Activated T-helper 2 cell treated with anti-CD3 and anti-CD28 coated beads, Interferon-gamma antibody, Interleukin-2, Interleukin-4, amounts not matched to agents 10 μg/mL and 5 μg/mL and 100 μg/mL, durations not matched to agents 14 hours and 24 hours and 36 hours (primary cell): ENCODE measurements around the gene VWA5B2. TPM values are rescaled to one million over a fixed set of nuclear protein-coding genes. Genes with fewer than 3 reads are reported as not detected.

Experiments
- DNase-seq: peaks from one replicate; pipeline ENCODE4 v3.0.0; 2021; ENCODE audit warnings: low spot score
- H3K27ac Mint-ChIP-seq: one replicate; pipeline ENCODE4 v1.8.0; 2021; ENCODE audit warnings: mixed read lengths
- H3K27me3 Mint-ChIP-seq: one replicate; pipeline ENCODE4 v1.8.0; 2021; ENCODE audit warnings: low read depth, mixed read lengths
- H3K36me3 Mint-ChIP-seq: one replicate; pipeline ENCODE4 v1.8.0; 2021; ENCODE audit warnings: low read depth, mixed read lengths
- H3K4me1 Mint-ChIP-seq: one replicate; pipeline ENCODE4 v1.8.0; 2021; ENCODE audit warnings: low read depth, mixed read lengths
- H3K4me3 Mint-ChIP-seq: one replicate; pipeline ENCODE4 v1.8.0; 2021; ENCODE audit warnings: low read depth, mild to moderate bottlenecking, moderate library complexity, mixed read lengths
- H3K9me3 Mint-ChIP-seq: one replicate; pipeline ENCODE4 v1.8.0; 2021; ENCODE audit warnings: mixed read lengths
- intact Hi-C: fragments of 100-400 bp; cut with micrococcal nuclease; formaldehyde crosslinking; loops from one replicate; pipeline ENCODE4 v1.15.1; 2023
- total RNA-seq: library from RNA; stranded (reverse); gene quantifications from 2 replicates; pipeline ENCODE4 v1.2.3, GENCODE V29; 2022

VWA5B2 gene
- total RNA-seq, 1 donor from 2014 or later, result 0.11 TPM

DNA sequence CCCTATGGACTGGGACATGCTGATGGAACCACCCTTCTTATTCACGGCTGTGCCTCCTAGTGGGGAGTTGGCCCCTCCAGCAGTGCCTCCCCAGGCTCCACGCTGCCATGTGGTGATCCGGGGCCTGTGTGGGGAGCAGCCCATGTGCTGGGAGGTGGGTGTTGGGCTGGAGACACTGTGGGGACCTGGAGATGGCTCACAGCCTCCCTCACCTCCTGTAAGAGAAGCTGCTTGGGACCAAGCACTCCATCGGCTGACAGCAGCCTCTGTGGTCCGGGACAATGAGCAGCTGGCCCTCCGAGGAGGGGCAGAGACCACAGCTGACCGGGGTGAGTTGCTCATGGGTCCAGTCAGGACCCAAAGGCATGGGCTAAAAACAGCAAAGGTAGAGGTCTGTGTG is 10.3 kb downstream of the VWA5B2 start:
- H3K4me1 Mint-ChIP-seq, result no peaks in the 10 kb centered on the region
- no peak for DNase-seq
- no peaks in the 10 kb centered on the region for H3K9me3 Mint-ChIP-seq
- H3K36me3 Mint-ChIP-seq, result peaks cover 20% of the 10 kb centered on the region
- no peak overlapping the region for H3K4me3 Mint-ChIP-seq
- no peak overlapping the region for H3K27ac Mint-ChIP-seq
- intact Hi-C loops, result no loop called here
- H3K27me3 Mint-ChIP-seq, result no peaks in the 10 kb centered on the region

DNA sequence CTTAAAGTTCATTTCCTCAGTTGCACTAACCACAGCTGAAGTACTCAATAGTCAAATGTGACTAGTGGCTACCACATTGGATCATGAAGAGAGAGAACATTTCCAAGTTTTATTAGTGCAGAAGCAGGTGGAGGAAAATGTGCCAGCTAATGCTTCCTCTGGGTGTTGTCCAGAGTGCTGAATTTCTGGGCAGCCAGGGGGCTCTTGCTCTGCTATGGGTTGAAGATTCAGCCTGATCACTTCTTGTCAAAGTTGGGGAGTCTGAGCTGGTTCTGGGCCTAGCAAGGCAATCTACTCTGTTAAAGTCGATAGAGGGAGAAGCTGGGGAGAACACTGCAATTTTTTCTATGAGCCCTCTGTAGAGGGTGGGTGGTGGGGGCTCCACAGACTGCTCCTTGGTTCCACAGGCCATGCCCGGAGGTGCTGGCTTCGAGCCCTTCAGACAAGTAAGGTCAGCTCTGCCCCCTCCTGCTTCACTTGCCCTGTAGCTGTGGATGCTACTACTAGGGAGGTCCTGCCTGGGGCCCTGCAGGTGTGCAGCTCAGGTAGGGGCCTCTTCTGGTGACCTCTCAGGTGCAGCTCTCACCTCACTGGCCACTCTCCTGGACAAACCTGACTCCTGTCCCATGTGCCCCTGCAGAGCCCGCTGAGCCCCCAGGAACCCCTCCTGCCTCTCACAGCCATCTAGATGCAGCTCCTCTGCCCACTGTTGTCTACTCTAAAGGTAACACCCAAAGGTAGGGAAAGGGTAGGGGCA is 11.2 kb downstream of the VWA5B2 start:
- no peaks in the 10 kb centered on the region for H3K9me3 Mint-ChIP-seq
- H3K4me1 Mint-ChIP-seq, result no peaks in the 10 kb centered on the region
- no peaks in the 10 kb centered on the region for H3K27me3 Mint-ChIP-seq
- no peak overlapping the region for H3K27ac Mint-ChIP-seq
- DNase-seq, result no peak
- H3K4me3 Mint-ChIP-seq, result no peak overlapping the region
- intact Hi-C loops, result no loop called here
- peaks cover 28% of the 10 kb centered on the region for H3K36me3 Mint-ChIP-seq

DNA sequence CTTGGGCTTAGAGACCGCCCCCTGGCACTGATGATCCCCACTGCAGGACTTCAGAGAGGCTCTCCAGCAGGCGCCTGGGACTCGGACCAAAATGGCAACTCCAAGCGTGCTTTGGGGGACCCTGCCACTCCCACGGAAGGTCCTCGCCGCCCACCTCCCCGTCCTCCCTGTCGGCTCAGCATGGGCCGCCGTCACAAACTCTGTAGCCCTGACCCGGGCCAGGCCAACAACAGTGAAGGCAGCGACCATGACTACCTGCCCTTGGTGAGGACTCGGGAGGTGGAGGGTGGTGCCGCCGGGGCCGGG is 11.7 kb downstream of the VWA5B2 start:
- Mint-ChIP-seq H3K36me3 (peaks cover 34% of the 10 kb centered on the region), H3K27ac (no peak overlapping the region), H3K4me3 (no peak overlapping the region), H3K9me3 (no peaks in the 10 kb centered on the region), H3K27me3 (no peaks in the 10 kb centered on the region), H3K4me1 (no peaks in the 10 kb centered on the region)
- intact Hi-C loops, result no loop called here
- no peak for DNase-seq

DNA sequence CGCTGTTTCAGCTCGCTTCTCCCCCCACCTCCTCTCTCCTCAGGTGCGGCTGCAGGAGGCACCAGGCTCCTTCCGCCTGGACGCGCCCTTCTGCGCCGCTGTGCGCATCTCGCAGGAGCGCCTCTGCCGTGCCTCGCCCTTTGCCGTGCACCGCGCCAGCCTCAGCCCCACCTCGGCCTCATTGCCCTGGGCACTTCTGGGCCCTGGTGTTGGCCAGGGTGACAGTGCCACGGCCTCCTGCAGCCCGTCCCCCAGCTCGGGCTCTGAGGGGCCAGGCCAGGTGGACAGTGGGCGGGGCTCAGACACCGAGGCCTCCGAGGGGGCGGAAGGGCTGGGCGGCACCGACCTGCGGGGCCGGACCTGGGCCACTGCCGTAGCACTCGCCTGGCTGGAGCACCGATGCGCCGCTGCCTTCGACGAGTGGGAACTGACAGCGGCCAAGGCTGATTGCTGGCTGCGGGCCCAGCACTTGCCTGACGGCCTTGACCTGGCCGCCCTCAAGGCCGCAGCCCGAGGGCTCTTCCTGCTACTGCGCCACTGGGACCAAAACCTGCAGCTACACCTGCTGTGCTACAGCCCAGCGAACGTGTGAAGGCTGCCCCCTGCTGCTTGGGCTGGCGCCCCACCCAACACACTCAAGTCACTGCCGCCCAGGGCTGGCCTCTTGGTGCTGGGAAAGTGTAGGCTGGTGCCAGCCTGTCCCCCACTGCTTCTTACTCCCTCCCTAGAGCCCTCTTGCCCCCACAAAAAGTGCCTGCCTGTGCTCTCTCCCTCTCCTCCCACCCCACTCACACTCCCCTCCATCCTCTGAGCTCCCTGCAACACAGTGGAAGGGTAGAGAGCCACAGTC is 12.3 kb downstream of the VWA5B2 start:
- H3K27me3 Mint-ChIP-seq, result no peaks in the 10 kb centered on the region
- intact Hi-C loops, result no loop called here
- H3K27ac Mint-ChIP-seq, result no peak overlapping the region
- peaks cover 35% of the 10 kb centered on the region for H3K36me3 Mint-ChIP-seq
- H3K4me3 Mint-ChIP-seq, result no peak overlapping the region
- H3K9me3 Mint-ChIP-seq, result no peaks in the 10 kb centered on the region
- no peak for DNase-seq
- no peaks in the 10 kb centered on the region for H3K4me1 Mint-ChIP-seq

DNA sequence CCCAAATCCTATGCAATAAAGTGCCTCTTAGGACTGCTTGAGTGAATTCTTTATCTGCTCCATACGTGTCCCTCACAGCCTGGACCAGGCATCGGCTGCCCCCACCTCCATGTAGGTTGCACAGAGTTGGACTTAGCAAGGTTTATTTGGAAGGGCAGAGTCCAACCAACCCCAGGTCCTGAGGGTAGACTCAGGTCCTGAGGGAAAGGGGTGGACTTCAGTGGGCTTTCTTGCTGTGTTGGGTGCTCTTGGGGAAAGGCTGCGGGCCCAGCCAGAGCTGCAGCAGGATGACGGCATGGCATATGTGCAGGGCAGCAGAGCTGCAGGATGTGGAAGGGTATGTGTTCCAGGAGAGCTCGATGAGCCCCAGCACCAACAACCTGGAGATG is 12.9 kb downstream of the VWA5B2 start:
- H3K9me3 Mint-ChIP-seq, result no peaks in the 10 kb centered on the region
- peaks cover 35% of the 10 kb centered on the region for H3K36me3 Mint-ChIP-seq
- intact Hi-C loops, result no loop called here
- no peaks in the 10 kb centered on the region for H3K4me1 Mint-ChIP-seq
- H3K27ac Mint-ChIP-seq, result no peak overlapping the region
- no peak for DNase-seq
- H3K4me3 Mint-ChIP-seq, result no peak overlapping the region
- H3K27me3 Mint-ChIP-seq, result no peaks in the 10 kb centered on the region

DNA sequence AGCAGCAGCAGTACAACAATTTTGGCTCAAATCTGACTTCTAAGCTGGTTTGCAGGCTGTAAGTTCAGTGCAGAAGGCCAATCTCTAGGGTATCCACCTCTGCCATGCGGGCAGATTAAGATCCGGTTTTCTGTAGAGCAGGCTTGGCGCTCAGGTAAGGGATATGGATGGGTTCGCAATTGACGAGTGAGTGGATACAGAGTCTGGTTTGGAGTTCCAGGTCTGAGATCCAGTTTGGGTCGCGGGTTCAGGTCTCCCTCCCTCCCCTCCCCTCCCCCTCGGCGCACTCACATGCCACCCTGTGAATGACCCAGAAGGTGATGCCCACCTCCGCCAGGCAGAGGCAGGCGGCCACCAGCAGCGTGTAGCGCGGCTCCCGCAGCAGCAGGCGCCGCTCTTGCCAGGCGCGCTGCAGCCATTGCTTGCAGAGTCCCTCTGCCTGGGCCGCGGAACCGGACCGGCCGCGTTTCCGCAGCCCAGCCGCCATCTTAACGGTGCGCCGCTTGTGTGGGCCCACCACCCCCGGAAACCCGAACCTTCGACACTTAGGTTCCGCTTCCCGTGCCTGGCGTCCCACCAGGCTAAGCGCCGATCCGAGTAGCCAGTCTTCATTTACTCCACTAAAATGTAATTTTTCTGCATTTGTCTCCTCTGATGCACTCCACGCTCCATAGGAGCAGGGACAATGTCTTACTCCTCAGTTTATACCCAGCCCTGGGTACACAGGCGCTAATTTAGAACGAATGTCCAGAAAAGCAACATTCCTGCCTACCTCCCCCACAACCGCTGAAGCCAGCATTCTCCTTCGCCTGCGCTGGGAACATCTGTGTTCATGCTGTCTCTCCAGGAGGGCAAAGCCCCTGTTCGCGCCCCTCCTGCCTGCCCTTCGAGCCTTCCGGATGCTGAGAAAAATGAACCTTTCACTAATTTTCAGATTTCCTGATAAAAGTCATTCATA is 19.3 kb downstream of the VWA5B2 start, which contains the start of gene ALG3:
ALG3 (minus strand) TSS at position 509 of the 958 bp plus-strand sequence; CDS start at position 487, 22 bp downstream.
- Mint-ChIP-seq H3K9me3 (no peaks in the 10 kb centered on the region), H3K27ac (peak within 1 kb of the TSS; percentile 99), H3K4me3 (peak within 1 kb of the TSS; percentile 95), H3K4me1 (peaks cover 7% of the 10 kb centered on the region), H3K27me3 (no peaks in the 10 kb centered on the region), H3K36me3 (peaks cover 22% of the 10 kb centered on the region)
- DNase-seq, result peak; percentile 83
- intact Hi-C loops, result loop anchor here (1.0 to 2.0 kb wide), 8 partner anchors 51 to 364 kb away; partner anchors contain the start of genes ABCC5, ABCF3, AP2M1 and EIF2B5

DNA sequence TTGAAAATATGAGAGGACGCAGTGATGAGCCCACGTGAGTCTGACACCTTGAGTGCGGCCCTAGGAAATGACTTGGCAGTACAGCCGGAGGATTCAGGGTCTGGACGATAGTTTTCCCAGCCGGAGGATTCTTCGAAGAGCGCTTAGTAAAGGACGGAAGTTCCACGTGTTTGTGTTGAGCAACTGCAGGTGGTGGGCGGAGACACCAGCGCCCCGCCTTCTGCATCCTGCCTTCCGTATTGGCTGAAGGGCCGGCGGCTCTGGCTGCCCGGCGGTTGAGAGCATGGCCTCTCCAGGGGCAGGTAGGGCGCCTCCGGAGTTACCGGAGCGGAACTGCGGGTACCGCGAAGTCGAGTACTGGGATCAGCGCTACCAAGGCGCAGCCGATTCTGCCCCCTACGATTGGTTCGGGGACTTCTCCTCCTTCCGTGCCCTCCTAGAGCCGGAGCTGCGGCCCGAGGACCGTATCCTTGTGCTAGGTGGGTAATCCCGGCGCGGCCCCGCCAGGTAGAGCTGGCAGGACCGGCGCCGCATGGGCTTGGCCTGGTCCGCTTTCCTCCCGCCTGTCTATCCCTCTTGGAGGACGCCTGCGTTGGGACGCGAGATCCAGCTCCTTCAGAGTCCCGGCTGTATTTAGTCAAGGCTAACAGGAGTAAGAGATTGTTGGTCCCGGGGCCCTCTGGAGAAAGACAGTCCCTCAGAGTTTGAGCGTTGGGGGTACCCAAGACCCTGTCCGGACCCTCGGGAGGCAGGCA is 20.2 kb downstream of the VWA5B2 start, which contains the start of gene EEF1AKMT4:
EEF1AKMT4 (plus strand) TSS at position 261 of the 755 bp plus-strand sequence; CDS start at position 284, 23 bp downstream.
- peak within 1 kb of the TSS; percentile 99 for H3K27ac Mint-ChIP-seq
- no peaks in the 10 kb centered on the region for H3K9me3 Mint-ChIP-seq
- peaks cover 16% of the 10 kb centered on the region for H3K36me3 Mint-ChIP-seq
- H3K4me1 Mint-ChIP-seq, result peaks cover 7% of the 10 kb centered on the region
- peak; percentile 96 for DNase-seq
- no peaks in the 10 kb centered on the region for H3K27me3 Mint-ChIP-seq
- H3K4me3 Mint-ChIP-seq, result peak within 1 kb of the TSS; percentile 95
- intact Hi-C loops, result loop anchor here (1.0 to 2.0 kb wide), 10 partner anchors 12 to 365 kb away; partner anchors contain the start of genes ABCC5, ABCF3, AP2M1 and CAMK2N2

DNA sequence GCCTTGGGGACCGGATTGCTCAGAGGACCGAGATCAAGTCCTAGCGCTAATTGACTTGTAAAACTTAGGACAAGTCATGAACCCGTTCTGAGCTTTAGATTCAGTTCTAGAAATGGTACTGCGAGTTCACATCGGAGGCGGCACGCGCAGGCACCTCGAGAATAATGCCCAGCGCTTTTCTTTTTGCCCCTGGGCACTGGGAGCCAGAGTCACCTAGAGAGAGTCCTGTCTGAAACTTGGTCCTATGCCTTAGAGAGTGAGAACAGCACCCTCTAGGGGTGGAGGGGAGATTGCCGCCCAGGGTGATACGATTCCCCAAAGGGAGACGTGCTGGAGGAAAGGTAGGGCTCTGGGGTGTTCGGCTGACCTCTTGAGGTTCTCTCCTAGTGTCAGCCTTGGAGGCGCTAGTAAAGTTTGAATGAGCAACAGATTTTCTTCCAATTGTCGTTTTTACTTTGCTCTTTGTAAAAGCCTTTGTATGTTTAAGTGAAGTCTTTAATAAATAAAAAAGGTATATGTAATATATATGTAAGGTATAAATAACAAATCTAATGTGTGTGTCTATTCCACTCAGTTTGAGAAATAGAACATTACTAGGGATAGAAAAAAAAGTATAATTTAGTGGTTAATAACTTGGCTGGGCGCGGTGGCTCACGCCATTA is 20.9 kb downstream of the VWA5B2 start:
- no peaks in the 10 kb centered on the region for H3K27me3 Mint-ChIP-seq
- intact Hi-C loops, result loop anchor here (1.0 kb wide), 2 partner anchors 11 to 23 kb away; partner anchors contain the start of gene CAMK2N2
- DNase-seq, result peak; percentile 85
- no peaks in the 10 kb centered on the region for H3K9me3 Mint-ChIP-seq
- peak overlapping the region; percentile 95 for H3K4me3 Mint-ChIP-seq
- peaks cover 7% of the 10 kb centered on the region for H3K4me1 Mint-ChIP-seq
- H3K36me3 Mint-ChIP-seq, result peaks cover 9% of the 10 kb centered on the region
- peak overlapping the region; percentile 99 for H3K27ac Mint-ChIP-seq

DNA sequence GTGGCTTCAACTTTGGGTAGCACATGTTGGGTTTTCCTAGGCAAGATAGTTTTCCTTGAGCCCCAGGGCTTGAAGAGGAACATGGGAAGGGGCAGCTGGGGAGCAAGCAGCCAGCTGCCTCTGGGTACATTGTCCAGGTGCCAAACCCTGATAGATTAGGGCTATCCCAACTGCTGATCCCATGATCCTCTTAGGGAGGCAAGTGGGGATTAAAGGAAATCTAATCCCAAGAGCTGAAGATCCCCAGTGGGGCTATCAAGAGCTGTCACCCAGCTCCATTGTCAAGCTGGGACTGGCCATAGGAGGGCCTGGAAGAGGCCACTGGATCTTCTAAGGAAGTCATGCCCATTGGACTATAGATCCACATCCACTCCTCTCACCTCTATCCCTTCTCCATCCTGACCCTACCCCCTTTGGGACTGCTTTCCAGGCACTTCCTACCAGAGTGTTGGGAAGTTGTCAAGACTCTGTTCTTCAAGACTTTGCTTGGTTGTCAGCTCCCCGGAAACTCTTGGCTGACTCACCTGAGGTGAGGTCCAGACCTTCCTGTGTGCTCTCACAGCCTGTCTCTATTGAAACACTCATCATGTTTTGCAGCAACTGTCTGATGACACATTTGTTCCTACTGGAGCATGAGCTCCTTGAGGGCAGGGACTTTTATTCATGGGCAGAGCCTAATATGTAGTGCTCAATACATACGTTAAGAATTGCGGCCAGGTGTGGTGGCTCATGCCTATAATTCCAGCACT is 26.1 kb downstream of the VWA5B2 start:
- Mint-ChIP-seq H3K27me3 (peaks cover 16% of the 10 kb centered on the region), H3K4me1 (peaks cover 5% of the 10 kb centered on the region), H3K4me3 (no peak overlapping the region), H3K27ac (no peak overlapping the region), H3K36me3 (peaks cover 9% of the 10 kb centered on the region), H3K9me3 (no peaks in the 10 kb centered on the region)
- no peak for DNase-seq
- intact Hi-C loops, result no loop called here

DNA sequence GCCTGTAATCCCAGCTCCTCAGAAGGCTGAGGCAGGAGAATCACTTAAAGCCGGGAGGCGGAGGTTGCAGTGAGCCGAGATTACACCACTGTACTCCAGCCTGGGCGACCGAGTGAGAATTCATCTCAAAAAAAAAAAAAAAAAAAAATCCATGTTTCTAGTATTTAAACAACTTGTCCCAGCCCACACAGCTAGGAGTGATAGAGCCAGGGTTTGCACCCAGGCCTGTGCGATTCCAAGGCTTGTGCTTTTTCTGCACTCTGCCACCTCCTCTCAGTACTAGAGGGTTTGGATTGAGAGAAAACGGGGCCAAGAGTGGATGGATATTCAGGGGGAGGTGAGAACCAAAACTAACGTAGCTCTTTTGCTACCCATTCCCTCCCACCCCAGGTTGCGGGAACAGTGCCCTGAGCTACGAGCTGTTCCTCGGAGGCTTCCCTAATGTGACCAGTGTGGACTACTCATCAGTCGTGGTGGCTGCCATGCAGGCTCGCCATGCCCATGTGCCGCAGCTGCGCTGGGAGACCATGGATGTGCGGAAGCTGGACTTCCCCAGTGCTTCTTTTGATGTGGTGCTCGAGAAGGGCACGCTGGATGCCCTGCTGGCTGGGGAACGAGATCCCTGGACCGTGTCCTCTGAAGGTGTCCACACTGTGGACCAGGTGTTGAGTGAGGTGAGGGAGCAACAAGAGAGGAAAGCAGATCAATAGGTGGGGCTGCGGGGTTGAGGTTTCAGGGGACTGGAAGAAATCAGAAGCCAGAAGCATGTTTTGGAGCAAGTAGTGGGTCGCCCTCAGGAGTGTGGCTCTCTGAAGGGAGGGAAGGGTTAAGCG is 27.9 kb downstream of the VWA5B2 start:
- H3K4me1 Mint-ChIP-seq, result peaks cover 13% of the 10 kb centered on the region
- intact Hi-C loops, result no loop called here
- H3K9me3 Mint-ChIP-seq, result no peaks in the 10 kb centered on the region
- H3K36me3 Mint-ChIP-seq, result peaks cover 9% of the 10 kb centered on the region
- H3K4me3 Mint-ChIP-seq, result no peak overlapping the region
- H3K27me3 Mint-ChIP-seq, result peaks cover 25% of the 10 kb centered on the region
- no peak overlapping the region for H3K27ac Mint-ChIP-seq
- DNase-seq, result no peak
